Hematopoietic multipotent progenitor cell treated with erythropoietin and hydrocortisone succinate and interleukin-3 and kit ligand, for 15 days (in vitro differentiated cells): ENCODE data around the gene RPL18A.

ENCODE experiments used
- DNase-seq: peaks from one replicate; pipeline ENCODE4 v3.0.0-alpha.2; 2015; ENCODE audit warnings: low spot score

The RPL18A gene

DNA sequence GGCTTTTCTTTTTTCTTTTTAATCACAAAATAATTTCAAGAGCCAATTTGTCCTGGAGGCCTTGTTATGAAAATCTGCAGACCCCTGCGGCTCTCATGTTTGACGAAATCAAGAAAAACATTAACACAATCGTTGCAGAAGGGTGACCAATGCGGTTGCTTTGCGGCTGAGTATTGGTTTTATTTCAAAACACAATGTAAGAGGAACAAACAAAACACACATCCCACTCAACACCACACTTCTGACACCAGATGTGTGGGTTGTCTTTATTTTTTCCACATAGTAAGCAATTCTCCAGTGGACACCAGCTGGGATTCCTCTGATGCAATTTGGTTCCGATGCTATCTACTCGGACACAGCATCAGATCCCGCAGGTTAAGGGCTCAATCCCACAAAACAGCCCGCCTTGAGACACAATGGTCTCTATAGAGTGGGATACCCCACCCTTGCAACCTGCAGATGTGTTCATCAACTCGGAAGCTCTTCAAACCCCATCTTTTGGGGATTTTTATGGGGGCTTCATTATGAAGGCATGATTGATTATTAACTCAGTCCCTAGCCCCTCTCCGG is 51.2 kb downstream of the RPL18A start:
- no peak for DNase-seq
